ENCODE results near the gene SLC17A9. TPM values are rescaled to one million over a fixed set of nuclear protein-coding genes. Genes with fewer than 3 reads are reported as not detected.

Gene SLC17A9
- total and polyA plus RNA-seq, 2 of the 8 experiments (the other 6 are each of a cell fraction or from before 2014, with no cell fraction given), result 23.5 to 35.2 TPM

- Histone ChIP-seq H3K79me2 (ENCODE audit: control insufficient read depth in 1 of 2, insufficient read depth in 2 of 2, low read length in 2 of 2) (peaks cover 69 to 89% of the 10 kb centered on the region in 2 experiments), H2BK20ac (ENCODE audit: low read length) (no peak overlapping the region), H3K4ac (replicated peaks; ENCODE audit: insufficient read length, low read depth, low read length) (no peak overlapping the region), H3K9me3 (ENCODE audit: insufficient read depth in 2 of 2, low read depth in 1 of 2, low read length in 1 of 2) (no peaks in the 10 kb centered on the region), H3K9ac (replicated peaks in 1 of 4; ENCODE audit: extremely low read depth in 1 of 4, low read depth in 3 of 4, low read length in 3 of 4) (no peak overlapping the region), H2AK5ac (ENCODE audit: low read depth, low read length) (no peak overlapping the region), H3K4me2 (ENCODE audit: insufficient read depth in 1 of 2, low read depth in 2 of 2, low read length in 2 of 2) (peak overlapping the region in 1 of 2 experiments; percentile 77; a peak in 1 of 4 replicates), H3K4me1 (replicated peaks in 1 of 4; ENCODE audit: control insufficient read depth in 3 of 4, insufficient read depth in 4 of 4, low read length in 3 of 4) (peaks cover 3 to 29% (median 13%) of the 10 kb centered on the region in 4 experiments), H3K27ac (ENCODE audit: low read depth, low read length) (no peak overlapping the region), H2AFZ (ENCODE audit: low read length) (no peak overlapping the region), H3K79me1 (ENCODE audit: low read depth, low read length) (peaks cover 6% of the 10 kb centered on the region), H2BK120ac (replicated peaks; ENCODE audit: low read depth, low read length) (no peak overlapping the region), H3K18ac (ENCODE audit: extremely low read depth, low read length) (no peak overlapping the region), H2BK5ac (ENCODE audit: low read depth, low read length) (peak overlapping the region; percentile 26), H3K14ac (ENCODE audit: insufficient read length) (no peak overlapping the region), H2BK15ac (ENCODE audit: low read length) (no peak overlapping the region), H4K91ac (replicated peaks; ENCODE audit: insufficient read length, low read length) (peak overlapping the region; percentile 16), H3K56ac (replicated peaks; ENCODE audit: insufficient read length, low read depth, low read length) (no peak overlapping the region), H3K23me2 (ENCODE audit: low read depth, low read length) (peaks cover 12% of the 10 kb centered on the region), H2BK12ac (ENCODE audit: low read depth, low read length) (no peak overlapping the region), H3K27me3 (replicated peaks in 1 of 4; ENCODE audit: control insufficient read depth in 3 of 4, extremely low read depth in 1 of 4, insufficient read depth in 3 of 4, low read length in 3 of 4) (no peaks in the 10 kb centered on the region), H3K23ac (ENCODE audit: insufficient read length) (no peak overlapping the region), H3K36me3 (ENCODE audit: control insufficient read depth in 2 of 4, insufficient read depth in 4 of 4, low read length in 3 of 4) (peaks cover 0 to 23% (median 5%) of the 10 kb centered on the region in 4 experiments; a peak in 4 of 8 replicates), H4K20me1 (replicated peaks in 1 of 2; ENCODE audit: control insufficient read depth in 1 of 2, insufficient read depth in 2 of 2, low read length in 2 of 2) (peaks cover 27 to 32% of the 10 kb centered on the region in 2 experiments), H4K8ac (ENCODE audit: extremely low read depth, insufficient read depth, low read length) (peak overlapping the region; percentile 93; the same call in 1 of the 2 replicates), H3K4me3 (ENCODE audit: extremely low read depth in 1 of 4, insufficient read depth in 2 of 4, low read depth in 3 of 4, low read length in 4 of 4) (no peak overlapping the region), H4K5ac (ENCODE audit: insufficient read length, low read depth, low read length) (no peak overlapping the region)
- CTCF ChIA-PET (ENCODE audit: partially characterized antibody), result interaction anchor here (0.7 to 4.0 kb wide), 16 partner anchors 9 to 1000 kb away, joined by 3 to 21 read pairs (median 4); partner anchors contain the start of gene SLC17A9
- DNase-seq (ENCODE audit: low read depth in 1 of 2, low spot score in 2 of 2), result no peak
- POLR2A ChIA-PET (ENCODE audit: partially characterized antibody), result interaction anchor here (0.8 to 19.4 kb wide), 8 partner anchors 9 to 81 kb away, joined by 3 to 363 read pairs (median 12); partner anchors contain the start of genes DIDO1 and SLC17A9
- FAIRE-seq, result no peak
- WGBS, 2 experiments (ENCODE audit: extremely low coverage in 1 of 2, insufficient coverage in 1 of 2, insufficient read length in 1 of 2, insufficient replicate concordance in 2 of 2, low coverage in 1 of 2, low lambda C conversion rate in 2 of 2, missing lambda C conversion rate in 1 of 2), result 79% methylated on average over 3 of the region's 3 CpGs; no CpG with 5 or more reads in 1 of the 2 experiments
- peak; percentile 49; the same call in 1 of the 2 replicates for TF ChIP-seq POLR2AphosphoS5 (IDR thresholded peaks at IDR 0.05; ENCODE audit: low read depth, low read length)
- TF ChIP-seq CREB1 (IDR thresholded peaks at IDR 0.05), result no peak
- TF ChIP-seq HDAC6 (IDR thresholded peaks at IDR 0.05; ENCODE audit: low read depth, low read length), result no peak
- TF ChIP-seq, protein P1, sequence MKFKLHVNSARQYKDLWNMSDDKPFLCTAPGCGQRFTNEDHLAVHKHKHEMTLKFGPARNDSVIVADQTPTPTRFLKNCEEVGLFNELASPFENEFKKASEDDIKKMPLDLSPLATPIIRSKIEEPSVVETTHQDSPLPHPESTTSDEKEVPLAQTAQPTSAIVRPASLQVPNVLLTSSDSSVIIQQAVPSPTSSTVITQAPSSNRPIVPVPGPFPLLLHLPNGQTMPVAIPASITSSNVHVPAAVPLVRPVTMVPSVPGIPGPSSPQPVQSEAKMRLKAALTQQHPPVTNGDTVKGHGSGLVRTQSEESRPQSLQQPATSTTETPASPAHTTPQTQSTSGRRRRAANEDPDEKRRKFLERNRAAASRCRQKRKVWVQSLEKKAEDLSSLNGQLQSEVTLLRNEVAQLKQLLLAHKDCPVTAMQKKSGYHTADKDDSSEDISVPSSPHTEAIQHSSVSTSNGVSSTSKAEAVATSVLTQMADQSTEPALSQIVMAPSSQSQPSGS (IDR thresholded peaks at IDR 0.05; ENCODE audit: low read length), result no peak
Measured at GRCh38 chr20:62933966-62934365, 18.5 kb upstream of the SLC17A9 start.

Data from H1 (cell line).